K562 (cell line): ENCODE results near the gene SNRNP70. TPM values are rescaled to one million over a fixed set of nuclear protein-coding genes. Genes with fewer than 3 reads are reported as not detected.

Experiments
- CTBP1 ChIP-seq: fragments of 450-650 bp; IDR thresholded peaks from 2 replicates; pipeline ENCODE4 v1.6.1; 2016; ENCODE audit warnings: borderline replicate concordance
- ELF1 ChIP-seq: fragments of 200-800 bp; sonication (Bioruptor generic); IDR thresholded peaks from 2 replicates; pipeline ENCODE4 v1.6.1; 2016; ENCODE audit warnings: missing genetic modification characterization, missing compliant biosample characterization
- ETV1 ChIP-seq: fragments of 450-650 bp; conservative IDR thresholded peaks from 2 replicates; pipeline ENCODE4 v1.6.1; 2016; ENCODE audit warnings: missing genetic modification characterization, control low read depth, low read depth, missing compliant biosample characterization
- NKRF ChIP-seq: fragments of 450-650 bp; IDR thresholded peaks from 2 replicates; pipeline ENCODE4 v1.6.1; 2016; ENCODE audit warnings: borderline replicate concordance
- RBBP5 ChIP-seq: fragments of 200-600 bp; sonication (generic); IDR thresholded peaks from 2 replicates; pipeline ENCODE4 v1.6.1; 2012; ENCODE audit warnings: borderline replicate concordance, mild to moderate bottlenecking, low read length, control low read depth, inconsistent platforms; ENCODE audit not compliant: insufficient read depth, poor library complexity, severe bottlenecking
- RBFOX2 ChIP-seq: fragments of 200-400 bp; formaldehyde crosslinking; IDR thresholded peaks from 2 replicates; pipeline ENCODE4 v1.6.1; 2017; ENCODE audit warnings: low read depth, mild to moderate bottlenecking, low read length, moderate library complexity
- SIN3A ChIP-seq, 2 experiments: fragments of 150-350 bp in 1 of 2; IDR thresholded peaks; 2 replicates each; pipeline ENCODE4 v1.6.1; 2011 to 2016; ENCODE audit warnings: borderline replicate concordance in 2 of 2, low read depth in 2 of 2, low read length in 2 of 2, mild to moderate bottlenecking in 2 of 2, moderate library complexity in 2 of 2; ENCODE audit not compliant: control insufficient read depth in 1 of 2
- TAL1 ChIP-seq: fragments of 450-650 bp; IDR thresholded peaks from 2 replicates; pipeline ENCODE4 v1.6.1; 2016; ENCODE audit warnings: mild to moderate bottlenecking
- ZEB2 ChIP-seq: fragments of 450-650 bp; IDR thresholded peaks from 2 replicates; pipeline ENCODE4 v1.6.1; 2016
- ZMIZ1 ChIP-seq, 2 experiments: fragments of 150-350 bp in 1 of 2; IDR thresholded peaks; 2 replicates each; pipeline ENCODE4 v1.6.1; 2012 to 2016; ENCODE audit warnings: low read depth in 2 of 2, low read length in 2 of 2, mild to moderate bottlenecking in 1 of 2, moderate library complexity in 1 of 2
- ZNF253 ChIP-seq: fragments of 250-450 bp; sonication (Bioruptor Pico); conservative IDR thresholded peaks from 2 replicates; pipeline ENCODE4 v1.6.1; 2021; ENCODE audit warnings: mild to moderate bottlenecking
- ZNF263 ChIP-seq: sonication (generic); formaldehyde crosslinking; IDR thresholded peaks from 2 replicates; pipeline ENCODE4 v1.8.0; 2022; ENCODE audit warnings: mild to moderate bottlenecking, missing genetic modification reagents, borderline replicate concordance
- ZNF445 ChIP-seq: fragments of 250-450 bp; sonication (Bioruptor Pico); IDR thresholded peaks from 2 replicates; pipeline ENCODE4 v1.4.0; 2020; ENCODE audit warnings: low read depth, mild to moderate bottlenecking, moderate library complexity
- polyA plus RNA-seq, 8 experiments: library from polyadenylated mRNA; depleted of rRNA in 4 of 8; stranded (reverse) in 5 of 8; unstranded in 3 of 8; fragments of >200 nt; fragmentation: Nextera tagmentation in 2 of 8; fragmentation: Illumina TruSeq in 1 of 8; extraction: Ambion mirVana in 2 of 8; extraction: Trizol in 1 of 8; gene quantifications; 2 replicates each; pipeline versions ENCODE4 v1.2.1 to v1.2.3, GENCODE V29; 2011 to 2014; ENCODE audit warnings: inconsistent platforms in 1 of 8, missing spikeins in 1 of 8
- total RNA-seq, 7 experiments: library from RNA; depleted of rRNA in 6 of 7; stranded (reverse); fragments of >200 nt in 6 of 7; fragmentation: Illumina TruSeq in 2 of 7; extraction: Trizol in 2 of 7; gene quantifications; 2 replicates each; pipeline versions ENCODE4 v1.2.1 to v1.2.3, GENCODE V29; 2011 to 2021; ENCODE audit warnings: low replicate concordance in 1 of 7
- TF ChIP-seq, protein P1 (sequence below): fragments of 250-450 bp; sonication (Bioruptor Pico); IDR thresholded peaks from 2 replicates; pipeline ENCODE4 v1.9.0; 2021; ENCODE audit warnings: mild to moderate bottlenecking
- TF ChIP-seq, protein P2 (sequence below): fragments of 200-800 bp; sonication (Bioruptor generic); IDR thresholded peaks from 2 replicates; pipeline ENCODE4 v1.6.1; 2017; ENCODE audit warnings: missing genetic modification characterization, missing compliant biosample characterization
- TF ChIP-seq, protein P3 (sequence below), 2 experiments: fragments of 450-650 bp; conservative IDR thresholded peaks; 2 replicates each; pipeline ENCODE4 v1.6.1; 2017; ENCODE audit warnings: mild to moderate bottlenecking in 2 of 2, moderate library complexity in 2 of 2

Gene SNRNP70
- total and polyA plus RNA-seq, 9 of the 15 experiments (the other 6 are each of a cell fraction or from before 2014, with no cell fraction given), result 2.8 to 496 (median 136) TPM

- TF ChIP-seq RBBP5, result peak; percentile 38
- TF ChIP-seq, protein P1, sequence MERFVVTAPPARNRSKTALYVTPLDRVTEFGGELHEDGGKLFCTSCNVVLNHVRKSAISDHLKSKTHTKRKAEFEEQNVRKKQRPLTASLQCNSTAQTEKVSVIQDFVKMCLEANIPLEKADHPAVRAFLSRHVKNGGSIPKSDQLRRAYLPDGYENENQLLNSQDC (CRISPR knock-in tag), result no peak
- TF ChIP-seq ETV1 (tag), result no peak
- TF ChIP-seq ZNF445 (CRISPR knock-in tag), result no peak
- 0 out of 4 replicates have a peak, but pooled peaks of 1 of the 2 experiments have one; percentile 30 for TF ChIP-seq ZMIZ1 (IDR thresholded peaks at IDR 0.05; ENCODE audit: low read depth in 2 of 2, low read length in 2 of 2)
- TF ChIP-seq NKRF, result 0 out of 2 replicates have a peak, but pooled peaks have one; percentile 47
- TF ChIP-seq ZNF263 (CRISPR knock-in tag), result peak; percentile 46; the same call in 1 of the 2 replicates
- TF ChIP-seq, protein P2, sequence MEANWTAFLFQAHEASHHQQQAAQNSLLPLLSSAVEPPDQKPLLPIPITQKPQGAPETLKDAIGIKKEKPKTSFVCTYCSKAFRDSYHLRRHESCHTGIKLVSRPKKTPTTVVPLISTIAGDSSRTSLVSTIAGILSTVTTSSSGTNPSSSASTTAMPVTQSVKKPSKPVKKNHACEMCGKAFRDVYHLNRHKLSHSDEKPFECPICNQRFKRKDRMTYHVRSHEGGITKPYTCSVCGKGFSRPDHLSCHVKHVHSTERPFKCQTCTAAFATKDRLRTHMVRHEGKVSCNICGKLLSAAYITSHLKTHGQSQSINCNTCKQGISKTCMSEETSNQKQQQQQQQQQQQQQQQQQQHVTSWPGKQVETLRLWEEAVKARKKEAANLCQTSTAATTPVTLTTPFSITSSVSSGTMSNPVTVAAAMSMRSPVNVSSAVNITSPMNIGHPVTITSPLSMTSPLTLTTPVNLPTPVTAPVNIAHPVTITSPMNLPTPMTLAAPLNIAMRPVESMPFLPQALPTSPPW (CRISPR knock-in tag), result peak; percentile 26; the same call in 1 of the 2 replicates
- TF ChIP-seq, protein P3, sequence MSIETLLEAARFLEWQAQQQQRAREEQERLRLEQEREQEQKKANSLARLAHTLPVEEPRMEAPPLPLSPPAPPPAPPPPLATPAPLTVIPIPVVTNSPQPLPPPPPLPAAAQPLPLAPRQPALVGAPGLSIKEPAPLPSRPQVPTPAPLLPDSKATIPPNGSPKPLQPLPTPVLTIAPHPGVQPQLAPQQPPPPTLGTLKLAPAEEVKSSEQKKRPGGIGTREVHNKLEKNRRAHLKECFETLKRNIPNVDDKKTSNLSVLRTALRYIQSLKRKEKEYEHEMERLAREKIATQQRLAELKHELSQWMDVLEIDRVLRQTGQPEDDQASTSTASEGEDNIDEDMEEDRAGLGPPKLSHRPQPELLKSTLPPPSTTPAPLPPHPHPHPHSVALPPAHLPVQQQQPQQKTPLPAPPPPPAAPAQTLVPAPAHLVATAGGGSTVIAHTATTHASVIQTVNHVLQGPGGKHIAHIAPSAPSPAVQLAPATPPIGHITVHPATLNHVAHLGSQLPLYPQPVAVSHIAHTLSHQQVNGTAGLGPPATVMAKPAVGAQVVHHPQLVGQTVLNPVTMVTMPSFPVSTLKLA (conservative IDR thresholded peaks at IDR 0.05), result peak; percentile 54 to 76; a peak in 3 of 4 replicates
- TF ChIP-seq CTBP1, result peak; percentile 69; the same call in 1 of the 2 replicates
- peak; percentile 39 to 71; a peak in 1 of 4 replicates for TF ChIP-seq SIN3A (IDR thresholded peaks at IDR 0.05; ENCODE audit: borderline replicate concordance in 2 of 2, control insufficient read depth in 1 of 2, low read depth in 2 of 2, low read length in 2 of 2)
- no peak for TF ChIP-seq ELF1 (tag)
- TF ChIP-seq ZNF253, result 0 out of 2 replicates have a peak, but pooled peaks have one; percentile 36
- TF ChIP-seq ZEB2, result peak; percentile 81; the same call in 1 of the 2 replicates
- TF ChIP-seq TAL1, result peak; percentile 70
- TF ChIP-seq RBFOX2, result peak; percentile 68
Measured at GRCh38 chr19:49148784-49149651, 63.8 kb downstream of the SNRNP70 start (continued).
